Measurements from ENCODE around the gene SLC6A6. TPM values are rescaled to one million over a fixed set of nuclear protein-coding genes. Genes with fewer than 3 reads are reported as not detected.

Gene SLC6A6
- total RNA-seq, 1 experiment from 2014 or later, result 72.6 TPM

- DNase-seq, result peak; percentile 23
- no peak overlapping the region for H3K4me3 Mint-ChIP-seq
- no peak for TF ChIP-seq CTCF (conservative IDR thresholded peaks at IDR 0.05)
Observed at GRCh38 chr3:14517601-14518431, 115.4 kb downstream of the SLC6A6 start.

More at GRCh38 chr3:14517601-14518431, 115.4 kb downstream of the SLC6A6 start:
- H4K5ac ChIP-seq (ENCODE audit: insufficient read length, low read depth, low read length), result no peak overlapping the region
- H4K91ac ChIP-seq (ENCODE audit: insufficient read length, low read depth, low read length), result no peak overlapping the region
- no peak overlapping the region for H3K23ac ChIP-seq (ENCODE audit: insufficient read length, low read depth, low read length)
- no CpG with 5 or more reads among the region's 22 CpGs for WGBS (ENCODE audit: extremely low coverage, insufficient read length, low lambda C conversion rate)
- no peak overlapping the region for H2AFZ ChIP-seq (ENCODE audit: low read length)
- no peak overlapping the region for H2BK15ac ChIP-seq (ENCODE audit: low read depth, low read length)
- H3T11ph ChIP-seq (ENCODE audit: low read length), result no peak overlapping the region
- H2BK120ac ChIP-seq (ENCODE audit: low read depth, low read length, poor library complexity, severe bottlenecking), result no peak overlapping the region
- no peaks in the 10 kb centered on the region for H3K23me2 ChIP-seq (ENCODE audit: insufficient read length, low read depth, low read length, poor library complexity, severe bottlenecking)
- no peaks in the 10 kb centered on the region for H3K4me1 ChIP-seq (ENCODE audit: insufficient read depth, low read length)
- no peak overlapping the region for H3K9ac ChIP-seq (ENCODE audit: extremely low read depth, insufficient read length, low read length)
- no peak overlapping the region for H3K56ac ChIP-seq (ENCODE audit: insufficient read length, low read depth, low read length)
- H3K4ac ChIP-seq (ENCODE audit: low read depth, low read length), result no peak overlapping the region
- Mint-ChIP-seq H3K27me3 (ENCODE audit: low read depth) (no peaks in the 10 kb centered on the region; the same call in 1 of the 2 replicates), H3K4me1 (peaks cover 3 to 10% of the 10 kb centered on the region in 2 experiments; a peak in 3 of 4 replicates), H3K9me3 (no peaks in the 10 kb centered on the region), H3K27ac (peak overlapping the region in 1 of 3 experiments; percentile 87; a peak in 2 of 7 replicates), H3K36me3 (ENCODE audit: insufficient read depth in 1 of 3, low read depth in 3 of 3) (no peaks in the 10 kb centered on the region; a peak in 1 of 7 replicates)
- H2BK5ac ChIP-seq (ENCODE audit: insufficient read length, low read length), result no peak overlapping the region
- no peak overlapping the region for H3K4me2 ChIP-seq (ENCODE audit: insufficient read depth, insufficient read length, low read length)
- no peaks in the 10 kb centered on the region for H4K20me1 ChIP-seq (ENCODE audit: control insufficient read depth, insufficient read depth, insufficient read length)
- H3K14ac ChIP-seq (ENCODE audit: insufficient read depth, low read length), result no peak overlapping the region; the same call in 1 of the 2 replicates
- H3K79me2 ChIP-seq (ENCODE audit: insufficient read depth, low read length), result no peaks in the 10 kb centered on the region
- H3K27me3 ChIP-seq (ENCODE audit: insufficient read depth, low read length), result no peaks in the 10 kb centered on the region
- no peak overlapping the region for H2AK5ac ChIP-seq (ENCODE audit: insufficient read length, low read length)
- H4K8ac ChIP-seq (replicated peaks; ENCODE audit: insufficient read length, low read depth, low read length), result no peak overlapping the region
- no peak overlapping the region for H3K18ac ChIP-seq (ENCODE audit: insufficient read length, low read depth, low read length)
- no peak overlapping the region for H2BK12ac ChIP-seq (ENCODE audit: insufficient read length, low read depth, low read length)
- no peaks in the 10 kb centered on the region for H3K79me1 ChIP-seq (ENCODE audit: insufficient read depth, low read depth, low read length, poor library complexity, severe bottlenecking)
- H3K9me3 ChIP-seq (ENCODE audit: control insufficient read depth, low read depth, low read length), result no peaks in the 10 kb centered on the region
- no peak overlapping the region for H3K27ac ChIP-seq (ENCODE audit: insufficient read length, low read depth, low read length)
- no peak overlapping the region for H2BK20ac ChIP-seq (ENCODE audit: low read depth, low read length, poor library complexity, severe bottlenecking)

Measured in H9 (cell line).